Effector CD4-positive, alpha-beta T cell (primary cell): Measurements from ENCODE around the gene KATNAL1.
A peak's percentile ranks its signal among the peaks of the same experiment; 100 is the strongest.

Experiments used
- DNase-seq: peaks from one replicate; pipeline ENCODE4 v3.0.0-alpha.2; 2020

The KATNAL1 gene

GRCh38 chr13:30332456-30333143, 25.2 kb upstream of the KATNAL1 start:
- no peak for DNase-seq

DNA sequence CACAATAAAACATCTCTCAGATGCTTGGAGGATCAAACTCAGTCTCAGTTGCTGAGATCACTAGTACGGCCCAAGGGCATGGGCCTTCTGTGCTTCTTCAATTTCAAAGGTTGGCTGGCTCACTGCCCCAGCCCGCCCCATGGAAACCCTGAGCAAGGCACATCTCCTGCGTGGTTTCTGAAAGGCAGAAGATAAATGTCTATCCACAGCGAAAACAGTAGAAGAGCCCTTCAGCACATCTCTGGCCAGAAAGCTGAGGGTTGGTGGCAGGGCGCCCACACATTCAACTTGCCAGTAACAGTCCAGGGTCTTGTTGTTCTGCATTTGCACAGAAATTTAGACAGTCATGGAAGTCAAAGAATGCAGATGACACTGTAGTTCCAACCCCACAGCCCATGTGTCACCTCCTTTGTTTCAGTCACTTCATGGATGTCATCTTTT, 24.0 kb upstream of the KATNAL1 start:
- no peak for DNase-seq

GRCh38 chr13:30329009-30329585, 21.7 kb upstream of the KATNAL1 start:
- no peak for DNase-seq

- DNase-seq: no peak
Measured at GRCh38 chr13:30325668-30326067, 18.3 kb upstream of the KATNAL1 start.

- DNase-seq: no peak
Measured at GRCh38 chr13:30323524-30323923, 16.2 kb upstream of the KATNAL1 start.

- DNase-seq: no peak
Measured at GRCh38 chr13:30322428-30322827, 15.1 kb upstream of the KATNAL1 start.

DNA sequence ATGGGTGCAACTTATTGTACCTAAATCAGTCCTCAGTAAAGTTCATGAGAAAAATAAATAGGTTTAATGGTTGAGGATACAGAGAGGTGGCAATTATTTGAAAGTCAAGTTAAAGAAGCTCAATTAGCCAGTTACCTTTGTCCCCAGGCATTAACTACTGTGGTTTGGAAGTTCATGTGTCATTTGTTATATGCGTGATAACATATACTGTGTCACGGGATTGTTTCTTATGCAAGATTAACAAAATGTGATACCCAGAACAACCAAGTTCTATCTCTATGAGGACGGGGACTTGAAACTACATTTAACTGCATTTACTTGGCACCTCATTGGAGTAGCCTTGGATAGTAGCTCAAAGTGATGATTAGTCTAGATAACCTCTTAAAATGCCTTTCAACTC, 13.9 kb upstream of the KATNAL1 start:
- DNase-seq: no peak

DNA sequence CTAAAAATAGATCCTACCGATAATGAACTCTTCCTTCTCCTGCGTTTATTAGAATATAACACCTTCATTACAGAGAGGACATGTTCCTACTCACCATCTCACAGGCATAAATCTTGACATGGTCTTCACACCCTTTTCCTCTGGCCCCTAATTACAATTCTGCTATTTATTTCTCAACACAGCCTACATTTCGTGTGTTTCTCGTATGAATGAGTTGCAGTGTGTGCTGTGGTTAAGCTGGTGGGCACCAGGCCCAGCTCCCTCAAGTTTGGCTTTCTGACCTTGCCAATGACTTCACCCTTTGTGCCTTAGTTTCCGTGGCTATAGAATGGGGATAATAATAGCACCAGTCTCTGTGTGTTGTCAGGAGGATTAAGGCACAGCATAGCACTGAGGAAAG, 12.3 kb upstream of the KATNAL1 start:
- no peak for DNase-seq

- DNase-seq: no peak
Measured at GRCh38 chr13:30319130-30319529, 11.8 kb upstream of the KATNAL1 start.

- DNase-seq: no peak
Measured at GRCh38 chr13:30318026-30318425, 10.7 kb upstream of the KATNAL1 start.

DNA sequence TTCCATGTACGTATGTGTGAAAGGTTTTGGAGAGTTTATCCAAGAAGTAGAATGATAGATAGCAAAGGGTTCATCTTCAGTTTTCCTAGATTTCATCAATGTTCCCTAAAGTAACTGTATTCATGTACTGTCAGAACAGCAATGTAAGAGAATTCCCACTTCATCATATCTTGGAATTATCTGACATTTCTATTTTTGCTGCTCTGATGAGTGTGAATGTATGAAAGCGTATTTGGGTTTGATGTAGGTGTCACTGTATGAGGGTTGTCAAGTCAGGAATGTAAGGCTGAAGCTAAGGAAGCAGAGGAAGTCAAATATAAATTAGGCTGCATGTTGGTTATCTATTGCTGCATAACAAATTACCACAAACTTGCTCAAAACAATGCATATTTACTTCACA, 7.2 kb upstream of the KATNAL1 start:
- DNase-seq: no peak

DNA sequence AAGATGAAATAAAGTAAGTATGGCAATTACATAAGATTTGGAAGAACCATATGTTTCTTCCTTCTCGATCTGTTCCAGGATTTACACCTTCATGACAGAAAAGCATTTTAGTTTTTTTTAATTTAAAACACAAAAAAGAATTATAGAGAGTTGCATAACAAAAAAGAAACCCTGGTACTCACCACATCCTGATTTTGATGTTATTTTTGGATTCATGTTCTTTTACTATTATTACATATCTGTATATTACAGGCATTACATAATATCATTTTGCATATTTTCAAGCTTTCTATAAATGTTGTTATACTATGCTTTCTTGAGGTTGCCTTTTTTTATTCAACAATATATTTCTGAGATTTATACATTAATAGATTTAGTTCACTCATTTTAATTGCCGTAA, 6.7 kb upstream of the KATNAL1 start:
- no peak for DNase-seq

DNA sequence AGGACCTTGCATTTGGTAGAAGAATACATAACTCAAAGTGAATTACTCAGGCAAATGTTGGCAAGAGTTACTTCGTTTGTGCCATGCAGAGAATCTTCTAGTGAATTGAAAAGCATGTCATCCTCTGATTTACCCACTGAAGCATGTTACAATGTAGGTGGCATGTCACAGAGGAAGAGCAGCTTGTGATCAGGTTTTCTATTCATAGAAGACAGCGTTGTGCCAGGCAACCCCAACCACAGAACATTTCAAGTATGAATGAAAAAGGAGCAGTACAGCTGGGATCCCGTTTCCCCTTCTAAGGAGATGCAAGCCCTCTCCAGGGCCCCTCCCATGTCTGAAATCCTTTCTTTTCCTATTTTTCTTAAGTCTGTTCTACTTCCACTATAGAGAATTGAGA, 6.0 kb upstream of the KATNAL1 start:
- no peak for DNase-seq

GRCh38 chr13:30312904-30313303, 5.6 kb upstream of the KATNAL1 start:
- DNase-seq: no peak

DNA sequence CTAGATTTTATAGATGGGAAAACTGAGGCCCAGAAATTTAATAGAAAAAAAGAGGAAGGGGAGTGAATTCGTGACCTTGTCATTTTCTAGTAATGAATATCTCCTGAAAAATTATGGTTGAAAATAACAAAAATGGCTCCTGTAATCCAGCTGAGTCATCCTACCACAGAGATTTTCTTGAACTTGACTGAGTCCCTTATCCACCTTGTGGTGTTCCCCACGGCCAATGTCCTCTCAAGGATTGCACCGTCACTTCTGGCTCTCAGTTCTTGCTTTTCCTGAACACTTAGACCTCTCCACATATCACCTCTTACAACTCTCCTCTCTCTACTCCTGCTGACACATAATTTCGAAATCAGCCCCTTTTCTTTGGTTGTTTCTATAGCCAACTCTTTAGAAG, 1.2 kb upstream of the KATNAL1 start:
- DNase-seq: no peak

GRCh38 chr13:30307971-30308290, 580 bp upstream of the KATNAL1 start:
- no peak for DNase-seq

GRCh38 chr13:30306762-30307193, 573 bp downstream of the KATNAL1 start:
- peak; percentile 91 for DNase-seq

DNA sequence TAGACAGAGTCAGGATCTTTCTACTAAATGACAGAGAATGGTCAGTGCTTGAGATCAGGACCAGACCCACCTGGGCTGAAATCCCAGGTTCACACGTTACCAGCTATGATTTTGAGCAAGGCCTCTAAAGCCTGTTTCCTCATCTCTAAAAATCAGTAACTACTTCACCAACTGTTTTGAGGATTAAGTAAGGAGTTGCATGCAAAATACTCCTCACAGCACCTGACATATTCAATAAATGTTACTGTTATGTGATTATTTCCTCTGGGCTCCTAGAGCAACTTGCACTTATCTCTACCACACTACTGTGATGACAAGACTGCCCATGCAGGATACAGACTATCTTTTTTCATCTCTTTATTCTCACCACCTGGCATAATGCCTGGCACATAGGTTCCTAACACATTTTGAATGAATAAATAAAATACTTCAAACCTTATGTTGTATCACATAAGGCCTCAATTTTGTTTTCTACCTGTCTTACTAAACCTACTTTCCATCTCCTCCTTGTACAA, 1.8 kb downstream of the KATNAL1 start:
- DNase-seq: no peak

DNA sequence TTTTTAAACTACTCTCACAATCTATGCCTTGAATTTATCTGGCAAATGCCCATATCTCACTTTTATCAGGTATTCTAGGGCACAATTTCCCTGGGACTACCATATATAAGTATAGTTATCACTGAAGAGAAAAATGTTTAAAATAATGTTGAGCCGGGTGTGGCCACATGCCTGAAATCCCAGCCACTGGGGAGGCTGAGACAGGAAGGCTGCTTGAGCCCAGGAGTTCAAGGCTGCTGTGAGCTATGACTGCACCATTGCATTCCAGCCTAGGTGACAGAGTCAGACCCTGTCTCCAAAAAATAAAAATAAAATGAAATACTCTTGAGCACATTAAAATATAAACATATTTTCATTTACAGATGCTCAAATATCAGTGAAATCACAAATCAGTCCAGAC, 4.1 kb downstream of the KATNAL1 start:
- DNase-seq: no peak

GRCh38 chr13:30301827-30302226, 5.5 kb downstream of the KATNAL1 start:
- no peak for DNase-seq

DNA sequence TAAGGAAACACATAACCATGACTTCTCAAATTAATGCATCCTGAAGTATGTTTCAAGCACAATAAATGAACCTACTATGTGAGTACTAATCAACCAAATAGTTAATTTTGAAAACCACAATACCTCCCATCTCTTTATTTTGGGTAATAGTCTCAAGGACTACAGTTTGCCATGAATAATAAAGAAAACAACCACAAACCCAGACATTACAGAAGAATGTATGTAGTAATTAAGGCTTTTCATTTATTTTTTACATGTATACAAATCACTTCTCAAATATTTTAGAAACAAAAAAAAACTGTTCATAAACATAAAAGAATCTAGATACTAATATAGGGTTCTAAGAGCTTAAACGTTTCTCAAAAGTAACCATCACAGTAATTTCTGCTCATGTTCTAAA, 6.8 kb downstream of the KATNAL1 start:
- no peak for DNase-seq

GRCh38 chr13:30299786-30300185, 7.6 kb downstream of the KATNAL1 start:
- DNase-seq: no peak

DNA sequence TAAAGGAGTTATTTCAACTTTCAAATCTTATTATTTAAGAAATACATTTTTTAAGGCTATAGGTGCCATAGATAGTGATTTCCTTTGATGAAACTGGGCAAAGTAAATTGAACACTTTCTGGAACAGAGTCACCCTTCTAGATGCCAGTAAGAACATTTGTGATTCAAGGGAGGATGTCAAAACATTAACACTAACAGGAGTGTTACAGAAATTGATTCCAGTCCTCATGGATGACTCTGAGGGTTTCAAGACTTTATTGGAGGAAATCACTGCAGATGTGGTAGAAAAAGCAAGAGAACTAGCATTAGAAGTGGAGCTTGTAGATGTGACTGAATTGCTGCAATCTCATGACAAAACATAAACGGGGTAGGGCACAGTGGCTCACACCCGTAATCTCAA, 12.2 kb downstream of the KATNAL1 start:
- no peak for DNase-seq

GRCh38 chr13:30294004-30294403, 13.3 kb downstream of the KATNAL1 start:
- no peak for DNase-seq

DNA sequence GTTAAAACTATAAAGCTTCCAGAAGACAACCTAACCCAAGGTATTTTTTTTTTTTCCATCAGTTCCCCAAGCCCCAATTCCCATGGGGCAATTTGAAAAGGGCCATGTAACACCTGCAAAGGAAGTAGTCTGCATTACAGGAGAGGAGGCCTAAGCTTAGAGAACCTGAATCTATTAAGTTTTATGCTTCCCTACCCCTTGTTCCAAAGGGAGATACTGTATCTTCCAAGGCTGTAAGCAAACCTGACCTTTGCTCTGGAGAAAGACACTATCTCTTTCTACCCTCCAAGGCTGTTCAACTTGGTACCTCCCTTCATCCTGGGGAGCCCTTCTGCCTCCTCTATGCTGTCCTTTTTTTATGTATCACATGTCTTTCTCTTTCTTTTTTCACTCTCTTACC, 15.0 kb downstream of the KATNAL1 start:
- no peak for DNase-seq
